ENCODE data around the gene FBXW7. TPM values are rescaled to one million over a fixed set of nuclear protein-coding genes. Genes with fewer than 3 reads are reported as not detected.

The FBXW7 gene
- total RNA-seq, 3 donors from 2014 or later (not counting 1 experiment from before 2014, with no cell fraction given): 172 to 202 (median 175) TPM

- WGBS (ENCODE audit: insufficient coverage): 86% methylated on average over 2 of the region's 3 CpGs
- no peak for TF ChIP-seq CTCF (IDR thresholded peaks at IDR 0.05)
- Histone ChIP-seq H3K27ac (ENCODE audit: low read length) (no peak overlapping the region), H3K9me3 (ENCODE audit: control insufficient read depth, insufficient read depth, low read length) (no peaks in the 10 kb centered on the region), H3K4me1 (ENCODE audit: control insufficient read depth, insufficient read depth, low read length) (no peaks in the 10 kb centered on the region), H3K4me3 (ENCODE audit: low read length) (no peak overlapping the region), H3K36me3 (ENCODE audit: control insufficient read depth, insufficient read depth, low read length) (no peaks in the 10 kb centered on the region), H3K27me3 (ENCODE audit: control insufficient read depth, insufficient read depth, low read length) (no peaks in the 10 kb centered on the region)
- Mint-ChIP-seq H3K4me3 (no peak overlapping the region), H3K4me1 (peaks cover 10 to 24% of the 10 kb centered on the region in 2 donors), H3K27me3 (ENCODE audit: low read depth in 2 of 2) (no peaks in the 10 kb centered on the region), H3K9me3 (no peaks in the 10 kb centered on the region), H3K36me3 (no peaks in the 10 kb centered on the region), H3K27ac (no peak overlapping the region)
- ATAC-seq: no peak
- intact Hi-C loops (cut with micrococcal nuclease): no loop called here
- DNase-seq: no peak
Measured at GRCh38 chr4:152374606-152375285, 161.1 kb downstream of the FBXW7 start.

GRCh38 chr4:152374153-152374552 lies 161.7 kb downstream of the FBXW7 start:
- intact Hi-C loops (cut with micrococcal nuclease): no loop called here
- Histone ChIP-seq H3K27ac (ENCODE audit: low read length) (no peak overlapping the region), H3K36me3 (ENCODE audit: control insufficient read depth, insufficient read depth, low read length) (no peaks in the 10 kb centered on the region), H3K9me3 (ENCODE audit: control insufficient read depth, insufficient read depth, low read length) (no peaks in the 10 kb centered on the region), H3K4me1 (ENCODE audit: control insufficient read depth, insufficient read depth, low read length) (no peaks in the 10 kb centered on the region), H3K27me3 (ENCODE audit: control insufficient read depth, insufficient read depth, low read length) (no peaks in the 10 kb centered on the region), H3K4me3 (ENCODE audit: low read length) (no peak overlapping the region)
- H3K9me3 Mint-ChIP-seq: no peaks in the 10 kb centered on the region
- H3K4me1 Mint-ChIP-seq: peaks cover 13 to 28% of the 10 kb centered on the region in 2 donors
- WGBS (ENCODE audit: insufficient coverage): no CpG with 5 or more reads among the region's 1 CpG
- H3K27ac Mint-ChIP-seq: no peak overlapping the region
- no peaks in the 10 kb centered on the region for H3K27me3 Mint-ChIP-seq (ENCODE audit: low read depth in 2 of 2)
- no peak for DNase-seq
- no peak for ATAC-seq
- TF ChIP-seq CTCF (IDR thresholded peaks at IDR 0.05): no peak
- H3K4me3 Mint-ChIP-seq: no peak overlapping the region
- H3K36me3 Mint-ChIP-seq: no peaks in the 10 kb centered on the region

- no peaks in the 10 kb centered on the region for H3K4me1 ChIP-seq (ENCODE audit: control insufficient read depth, insufficient read depth, low read length)
- ATAC-seq (no peak), DNase-seq (no peak)
- no peaks in the 10 kb centered on the region for H3K36me3 Mint-ChIP-seq
- intact Hi-C loops (cut with micrococcal nuclease): no loop called here
- H3K27ac Mint-ChIP-seq: no peak overlapping the region
- H3K9me3 Mint-ChIP-seq: no peaks in the 10 kb centered on the region
- no peak overlapping the region for H3K4me3 ChIP-seq (ENCODE audit: low read length)
- no peaks in the 10 kb centered on the region for H3K27me3 ChIP-seq (ENCODE audit: control insufficient read depth, insufficient read depth, low read length)
- no peaks in the 10 kb centered on the region for H3K36me3 ChIP-seq (ENCODE audit: control insufficient read depth, insufficient read depth, low read length)
- peaks cover 15 to 31% of the 10 kb centered on the region in 2 donors for H3K4me1 Mint-ChIP-seq
- H3K9me3 ChIP-seq (ENCODE audit: control insufficient read depth, insufficient read depth, low read length): no peaks in the 10 kb centered on the region
- H3K27me3 Mint-ChIP-seq (ENCODE audit: low read depth in 2 of 2): no peaks in the 10 kb centered on the region
- no peak overlapping the region for H3K27ac ChIP-seq (ENCODE audit: low read length)
- H3K4me3 Mint-ChIP-seq: no peak overlapping the region
- TF ChIP-seq CTCF (IDR thresholded peaks at IDR 0.05): no peak
Measured at GRCh38 chr4:152372444-152372843, 163.4 kb downstream of the FBXW7 start.

- H3K36me3 ChIP-seq (ENCODE audit: control insufficient read depth, insufficient read depth, low read length): no peaks in the 10 kb centered on the region
- Mint-ChIP-seq H3K27me3 (ENCODE audit: low read depth in 2 of 2) (no peaks in the 10 kb centered on the region), H3K27ac (no peak overlapping the region), H3K4me1 (peaks cover 22 to 38% of the 10 kb centered on the region in 2 donors), H3K36me3 (no peaks in the 10 kb centered on the region), H3K9me3 (no peaks in the 10 kb centered on the region), H3K4me3 (no peak overlapping the region)
- no peak overlapping the region for H3K4me3 ChIP-seq (ENCODE audit: low read length)
- no peaks in the 10 kb centered on the region for H3K4me1 ChIP-seq (ENCODE audit: control insufficient read depth, insufficient read depth, low read length)
- no peaks in the 10 kb centered on the region for H3K9me3 ChIP-seq (ENCODE audit: control insufficient read depth, insufficient read depth, low read length)
- H3K27ac ChIP-seq (ENCODE audit: low read length): no peak overlapping the region
- no CpG with 5 or more reads among the region's 1 CpG for WGBS (ENCODE audit: insufficient coverage)
- ATAC-seq (no peak), DNase-seq (peak in 1 of 2 donors; percentile 25)
- intact Hi-C loops (cut with micrococcal nuclease): no loop called here
- no peaks in the 10 kb centered on the region for H3K27me3 ChIP-seq (ENCODE audit: control insufficient read depth, insufficient read depth, low read length)
- no peak for TF ChIP-seq CTCF (IDR thresholded peaks at IDR 0.05)
Measured at GRCh38 chr4:152369902-152370295, 166.0 kb downstream of the FBXW7 start.
